Colonic mucosa (tissue), 4 donors: ENCODE measurements around the gene MROH2A. TPM values are rescaled to one million over a fixed set of nuclear protein-coding genes. Genes with fewer than 3 reads are reported as not detected.

Source experiments
- DNase-seq: peaks from one replicate; pipeline ENCODE4 v3.0.0-alpha.2; 2020
- H3K27ac ChIP-seq: fragments of 200-600 bp; one replicate; pipeline ENCODE4 v1.8.0; 2021
- H3K27me3 ChIP-seq: fragments of 200-600 bp; one replicate; pipeline ENCODE4 v1.8.0; 2021
- H3K36me3 ChIP-seq: fragments of 200-600 bp; one replicate; pipeline ENCODE4 v1.8.0; 2021
- H3K4me1 ChIP-seq: fragments of 200-600 bp; one replicate; pipeline ENCODE4 v1.8.0; 2021; ENCODE audit warnings: mild to moderate bottlenecking
- H3K4me3 ChIP-seq: fragments of 200-600 bp; one replicate; pipeline ENCODE4 v1.8.0; 2021
- H3K9ac ChIP-seq, 2 donors: one replicate each; pipeline ENCODE4 v1.7.0; 2013; ENCODE audit warnings: control low read depth in 2 of 2, low read depth in 2 of 2, low read length in 2 of 2
- H3K9me3 ChIP-seq: fragments of 200-600 bp; one replicate; pipeline ENCODE4 v1.8.0; 2021
- CTCF ChIP-seq: fragments of 200-600 bp; IDR thresholded peaks from one replicate; pipeline ENCODE4 v1.8.0; 2022; ENCODE audit warnings: antibody characterized with exemption, mild to moderate bottlenecking
- intact Hi-C: fragments of 100-400 bp; cut with DNase I; formaldehyde crosslinking; loops from one replicate; pipeline ENCODE4 v1.14.1; 2022
- total RNA-seq, 2 donors: library from RNA; stranded (reverse); fragmentation: NEBNext Ultra II Directional in 1 of 2; extraction: Animal tissue kit (Norgen Biotek cat#: 25700) in 1 of 2; gene quantifications; one replicate each; pipeline ENCODE4 v1.2.1, GENCODE V29; 2021
- donor health status: healthy.
- donor health status: DM: no; HTN: no; CAD: no.
- donor health status: DM: no; HTN: no; CAD: no.

MROH2A gene
- total RNA-seq, 2 donors from 2014 or later = not detected

- intact Hi-C loops = no loop called here
- Histone ChIP-seq H3K9ac (no peak overlapping the region), H3K4me3 (no peak overlapping the region), H3K9me3 (no peaks in the 10 kb centered on the region), H3K27me3 (no peaks in the 10 kb centered on the region), H3K36me3 (no peaks in the 10 kb centered on the region), H3K4me1 (no peaks in the 10 kb centered on the region), H3K27ac (no peak overlapping the region)
- TF ChIP-seq CTCF = no peak
- no peak for DNase-seq
Observed at GRCh38 chr2:233819884-233820773, 42.0 kb downstream of the MROH2A start.

GRCh38 chr2:233820774-233821105, 42.6 kb downstream of the MROH2A start:
- no peaks in the 10 kb centered on the region for H3K4me1 ChIP-seq
- no peak overlapping the region for H3K9ac ChIP-seq
- H3K27ac ChIP-seq = no peak overlapping the region
- H3K36me3 ChIP-seq = no peaks in the 10 kb centered on the region
- no peaks in the 10 kb centered on the region for H3K9me3 ChIP-seq
- no peaks in the 10 kb centered on the region for H3K27me3 ChIP-seq
- TF ChIP-seq CTCF = no peak
- intact Hi-C loops = no loop called here
- H3K4me3 ChIP-seq = no peak overlapping the region
- no peak for DNase-seq

- no peak overlapping the region for H3K9ac ChIP-seq
- DNase-seq = no peak
- no peaks in the 10 kb centered on the region for H3K9me3 ChIP-seq
- H3K36me3 ChIP-seq = no peaks in the 10 kb centered on the region
- no peaks in the 10 kb centered on the region for H3K27me3 ChIP-seq
- no peak overlapping the region for H3K4me3 ChIP-seq
- no peak for TF ChIP-seq CTCF
- no peak overlapping the region for H3K27ac ChIP-seq
- H3K4me1 ChIP-seq = no peaks in the 10 kb centered on the region
- intact Hi-C loops = no loop called here
Observed at GRCh38 chr2:233821196-233821595, 43.1 kb downstream of the MROH2A start.

- Histone ChIP-seq H3K9ac (no peak overlapping the region), H3K4me1 (no peaks in the 10 kb centered on the region), H3K4me3 (no peak overlapping the region), H3K9me3 (no peaks in the 10 kb centered on the region), H3K27me3 (no peaks in the 10 kb centered on the region), H3K27ac (no peak overlapping the region), H3K36me3 (no peaks in the 10 kb centered on the region)
- TF ChIP-seq CTCF = no peak
- DNase-seq = no peak
- intact Hi-C loops = no loop called here
Observed at GRCh38 chr2:233821709-233822100, 43.6 kb downstream of the MROH2A start.

- Histone ChIP-seq H3K27ac (no peak overlapping the region), H3K9ac (no peak overlapping the region), H3K27me3 (no peaks in the 10 kb centered on the region), H3K9me3 (no peaks in the 10 kb centered on the region), H3K36me3 (no peaks in the 10 kb centered on the region), H3K4me3 (no peak overlapping the region), H3K4me1 (no peaks in the 10 kb centered on the region)
- intact Hi-C loops = no loop called here
- no peak for DNase-seq
- no peak for TF ChIP-seq CTCF
Observed at GRCh38 chr2:233822101-233822771, 44.1 kb downstream of the MROH2A start.
